Vagina (tissue), 2 donors: ENCODE results near the gene CUL7. TPM values are rescaled to one million over a fixed set of nuclear protein-coding genes. Genes with fewer than 3 reads are reported as not detected.

Experiments used
- DNase-seq, 2 donors: peaks; one replicate each; pipeline ENCODE4 v3.0.0-alpha.2; 2017; ENCODE audit errors: extremely low spot score in 2 of 2
- H3K27ac ChIP-seq: fragments of 200-600 bp; sonication (generic); one replicate; pipeline ENCODE4 v1.5.1; 2019
- H3K27me3 ChIP-seq: fragments of 200-600 bp; sonication (generic); one replicate; pipeline ENCODE4 v1.5.1; 2019
- H3K36me3 ChIP-seq, 2 donors: fragments of 200-600 bp; sonication (generic); one replicate each; pipeline ENCODE4 v1.5.1; 2017 to 2019
- H3K4me1 ChIP-seq: fragments of 200-600 bp; sonication (generic); one replicate; pipeline ENCODE4 v1.5.1; 2019
- H3K4me3 ChIP-seq, 2 donors: fragments of 200-600 bp; sonication (generic); 1 replicate in 1 of 2; 2 replicates in 1 of 2; pipeline ENCODE4 v1.5.1; 2016 to 2019
- H3K9me3 ChIP-seq: fragments of 200-600 bp; sonication (generic); one replicate; pipeline ENCODE4 v1.5.1; 2019
- CTCF ChIP-seq, 3 experiments: fragments of 450-650 bp in 2 of 3; fragments of 200-600 bp in 1 of 3; sonication (generic) in 1 of 3; IDR thresholded peaks; one replicate each; pipeline ENCODE4 v1.5.1; 2017 to 2019; ENCODE audit warnings: antibody characterized with exemption in 3 of 3, mild to moderate bottlenecking in 2 of 3, moderate library complexity in 2 of 3
- POLR2A ChIP-seq, 2 donors: fragments of 450-650 bp; IDR thresholded peaks; one replicate each; pipeline ENCODE4 v1.6.1; 2017; ENCODE audit warnings: antibody characterized with exemption in 2 of 2, mild to moderate bottlenecking in 2 of 2, moderate library complexity in 2 of 2
- POLR2AphosphoS5 ChIP-seq, 2 donors: sonication (generic); formaldehyde crosslinking; IDR thresholded peaks; one replicate each; pipeline ENCODE4 v1.9.0; 2017; ENCODE audit warnings: antibody characterized with exemption in 2 of 2, mild to moderate bottlenecking in 2 of 2, low read depth in 1 of 2; ENCODE audit not compliant: insufficient read depth in 1 of 2
- intact Hi-C: fragments of 100-400 bp; cut with DNase I; formaldehyde crosslinking; loops from one replicate; pipeline ENCODE4 v1.15.1; 2023
- total RNA-seq: library from RNA; depleted of rRNA; stranded (reverse); fragments of >200 nt; gene quantifications from one replicate; pipeline ENCODE4 v1.2.3, GENCODE V29; 2016

CUL7 gene
- total RNA-seq, 1 donor from 2014 or later: 13.0 TPM

GRCh38 chr6:43026365-43026764 lies 27.3 kb downstream of the CUL7 start:
- H3K27ac ChIP-seq: no peak overlapping the region
- no peaks in the 10 kb centered on the region for H3K9me3 ChIP-seq
- no peaks in the 10 kb centered on the region for H3K27me3 ChIP-seq
- intact Hi-C loops: no loop called here
- peaks cover 10 to 68% of the 10 kb centered on the region in 2 donors for H3K36me3 ChIP-seq
- no peak for TF ChIP-seq CTCF (IDR thresholded peaks at IDR 0.05)
- no peak for TF ChIP-seq POLR2AphosphoS5 (IDR thresholded peaks at IDR 0.05; ENCODE audit: insufficient read depth in 1 of 2, low read depth in 1 of 2)
- TF ChIP-seq POLR2A (IDR thresholded peaks at IDR 0.05): no peak
- DNase-seq: no peak
- no peak overlapping the region for H3K4me3 ChIP-seq
- peaks cover 28% of the 10 kb centered on the region for H3K4me1 ChIP-seq

GRCh38 chr6:43024436-43024835 lies 29.2 kb downstream of the CUL7 start:
- intact Hi-C loops: no loop called here
- H3K4me3 ChIP-seq: no peak overlapping the region
- no peak for DNase-seq
- H3K36me3 ChIP-seq: peaks cover 10 to 55% of the 10 kb centered on the region in 2 donors
- no peaks in the 10 kb centered on the region for H3K9me3 ChIP-seq
- H3K27ac ChIP-seq: no peak overlapping the region
- H3K27me3 ChIP-seq: no peaks in the 10 kb centered on the region
- peaks cover 37% of the 10 kb centered on the region for H3K4me1 ChIP-seq
- TF ChIP-seq POLR2AphosphoS5 (IDR thresholded peaks at IDR 0.05; ENCODE audit: insufficient read depth in 1 of 2, low read depth in 1 of 2): no peak
- TF ChIP-seq CTCF (IDR thresholded peaks at IDR 0.05): no peak
- no peak for TF ChIP-seq POLR2A (IDR thresholded peaks at IDR 0.05)

GRCh38 chr6:43021270-43022047 lies 32.2 kb downstream of the CUL7 start, which contains the start of gene RRP36:
TSS of gene RRP36 (plus strand) at chr6:43021623. CDS start at chr6:43021655, 32 bp downstream.
- peak; percentile 21 to 69 for TF ChIP-seq POLR2AphosphoS5 (IDR thresholded peaks at IDR 0.05; ENCODE audit: insufficient read depth in 1 of 2, low read depth in 1 of 2)
- TF ChIP-seq POLR2A (IDR thresholded peaks at IDR 0.05): no peak
- intact Hi-C loops: no loop called here
- Histone ChIP-seq H3K4me3 (peak within 1 kb of the TSS; percentile 89 to 92), H3K27me3 (no peaks in the 10 kb centered on the region), H3K36me3 (peaks cover 2 to 40% of the 10 kb centered on the region in 2 donors), H3K27ac (peak within 1 kb of the TSS; percentile 79), H3K4me1 (peaks cover 53% of the 10 kb centered on the region), H3K9me3 (no peaks in the 10 kb centered on the region)
- no peak for DNase-seq

GRCh38 chr6:43020847-43021246 lies 32.8 kb downstream of the CUL7 start:
- peaks cover 0 to 34% of the 10 kb centered on the region in 2 donors for H3K36me3 ChIP-seq
- H3K4me1 ChIP-seq: peaks cover 59% of the 10 kb centered on the region
- peak overlapping the region; percentile 79 for H3K27ac ChIP-seq
- no peak for DNase-seq
- no peak for TF ChIP-seq POLR2A (IDR thresholded peaks at IDR 0.05)
- TF ChIP-seq POLR2AphosphoS5 (IDR thresholded peaks at IDR 0.05; ENCODE audit: insufficient read depth in 1 of 2, low read depth in 1 of 2): no peak
- no peak for TF ChIP-seq CTCF (IDR thresholded peaks at IDR 0.05)
- intact Hi-C loops: no loop called here
- no peaks in the 10 kb centered on the region for H3K27me3 ChIP-seq
- no peaks in the 10 kb centered on the region for H3K9me3 ChIP-seq
- H3K4me3 ChIP-seq: peak overlapping the region; percentile 89 to 92

GRCh38 chr6:43020052-43020705 lies 33.5 kb downstream of the CUL7 start:
- no peaks in the 10 kb centered on the region for H3K27me3 ChIP-seq
- H3K4me1 ChIP-seq: peaks cover 66% of the 10 kb centered on the region
- H3K27ac ChIP-seq: peak overlapping the region; percentile 79
- no peak overlapping the region for H3K4me3 ChIP-seq
- TF ChIP-seq CTCF (IDR thresholded peaks at IDR 0.05): no peak
- TF ChIP-seq POLR2A (IDR thresholded peaks at IDR 0.05): no peak
- TF ChIP-seq POLR2AphosphoS5 (IDR thresholded peaks at IDR 0.05; ENCODE audit: insufficient read depth in 1 of 2, low read depth in 1 of 2): no peak
- peaks cover 0 to 28% of the 10 kb centered on the region in 2 donors for H3K36me3 ChIP-seq
- DNase-seq: no peak
- H3K9me3 ChIP-seq: no peaks in the 10 kb centered on the region
- intact Hi-C loops: no loop called here
